Suprapubic skin (tissue), 4 donors: ENCODE results near the gene ZMYM1. TPM values are rescaled to one million over a fixed set of nuclear protein-coding genes. Genes with fewer than 3 reads are reported as not detected.
"Not testable (repeated sequence)": the region's sequence is repeated elsewhere in the genome, so short reads cannot be mapped to it uniquely, and the experiment has no call there.

Experiments used
- DNase-seq, 2 donors: peaks; one replicate each; pipeline ENCODE4 v3.0.0-alpha.2; 2019; ENCODE audit warnings: low spot score in 2 of 2
- H3K27ac ChIP-seq: fragments of 200-600 bp; sonication (generic); one replicate; pipeline ENCODE4 v1.5.1; 2019
- H3K27me3 ChIP-seq: fragments of 200-600 bp; sonication (generic); one replicate; pipeline ENCODE4 v1.5.1; 2019
- H3K36me3 ChIP-seq: fragments of 200-600 bp; sonication (generic); one replicate; pipeline ENCODE4 v1.5.1; 2019
- H3K4me1 ChIP-seq: fragments of 200-600 bp; sonication (generic); one replicate; pipeline ENCODE4 v1.5.1; 2019
- H3K4me3 ChIP-seq: fragments of 200-600 bp; sonication (generic); one replicate; pipeline ENCODE4 v1.5.1; 2019; ENCODE audit warnings: mild to moderate bottlenecking
- H3K9me3 ChIP-seq: fragments of 200-600 bp; sonication (generic); one replicate; pipeline ENCODE4 v1.5.1; 2019
- CTCF ChIP-seq, 2 donors: fragments of 200-600 bp in 1 of 2; fragments of 450-650 bp in 1 of 2; sonication (generic) in 1 of 2; IDR thresholded peaks; one replicate each; pipeline ENCODE4 v1.5.1; 2016 to 2019; ENCODE audit warnings: antibody characterized with exemption in 2 of 2, mild to moderate bottlenecking in 1 of 2, moderate library complexity in 1 of 2
- EP300 ChIP-seq: sonication (generic); formaldehyde crosslinking; IDR thresholded peaks from one replicate; pipeline ENCODE4 v1.6.1; 2017; ENCODE audit warnings: antibody characterized with exemption
- POLR2A ChIP-seq, 2 donors: fragments of 450-650 bp; IDR thresholded peaks; one replicate each; pipeline ENCODE4 v1.6.1; 2017; ENCODE audit warnings: antibody characterized with exemption in 2 of 2, mild to moderate bottlenecking in 2 of 2, moderate library complexity in 2 of 2
- POLR2AphosphoS5 ChIP-seq, 3 donors: sonication (generic); formaldehyde crosslinking; IDR thresholded peaks; one replicate each; pipeline ENCODE4 v1.6.1; 2017; ENCODE audit warnings: antibody characterized with exemption in 3 of 3
- WGBS: methylation state at CpG from one replicate; pipeline ENCODE4 v1.1.5; 2018; 5-methylcytosine and 5-hydroxymethylcytosine counted together
- total RNA-seq, 4 donors: library from RNA; depleted of rRNA; stranded (reverse); fragments of >200 nt; gene quantifications; one replicate each; pipeline ENCODE4 v1.1.0, GENCODE V29; 2016

Gene ZMYM1
- total RNA-seq, 4 donors from 2014 or later = 6.7 to 15.9 (median 12.0) TPM

- no peaks in the 10 kb centered on the region for H3K9me3 ChIP-seq
- H3K27ac ChIP-seq = no peak overlapping the region
- TF ChIP-seq CTCF (IDR thresholded peaks at IDR 0.05) (no peak), POLR2AphosphoS5 (IDR thresholded peaks at IDR 0.05) (no peak), POLR2A (IDR thresholded peaks at IDR 0.05) (no peak), EP300 (no peak)
- DNase-seq = no peak
- no peak overlapping the region for H3K4me3 ChIP-seq
- H3K27me3 ChIP-seq = no peaks in the 10 kb centered on the region
- WGBS = 56% methylated on average over 1 of the region's 1 CpG
- H3K4me1 ChIP-seq = peaks cover 8% of the 10 kb centered on the region
- H3K36me3 ChIP-seq = no peaks in the 10 kb centered on the region
These were observed 34.8 kb upstream of the ZMYM1 start for GRCh38 chr1:35044431-35044830.

GRCh38 chr1:35046730-35047129 is 32.5 kb upstream of the ZMYM1 start:
- Histone ChIP-seq H3K27ac (no peak overlapping the region), H3K27me3 (no peaks in the 10 kb centered on the region), H3K36me3 (no peaks in the 10 kb centered on the region), H3K9me3 (no peaks in the 10 kb centered on the region), H3K4me3 (no peak overlapping the region), H3K4me1 (peaks cover 8% of the 10 kb centered on the region)
- WGBS = 42% methylated on average over 5 of the region's 5 CpGs
- TF ChIP-seq CTCF (IDR thresholded peaks at IDR 0.05) (no peak), POLR2A (IDR thresholded peaks at IDR 0.05) (no peak), EP300 (no peak), POLR2AphosphoS5 (IDR thresholded peaks at IDR 0.05) (no peak)
- no peak for DNase-seq

GRCh38 chr1:35047188-35047858 is 31.9 kb upstream of the ZMYM1 start:
- H3K9me3 ChIP-seq = no peaks in the 10 kb centered on the region
- no peak overlapping the region for H3K4me3 ChIP-seq
- TF ChIP-seq EP300 (no peak), POLR2AphosphoS5 (IDR thresholded peaks at IDR 0.05) (no peak), POLR2A (IDR thresholded peaks at IDR 0.05) (no peak), CTCF (IDR thresholded peaks at IDR 0.05) (no peak)
- no peak for DNase-seq
- H3K27ac ChIP-seq = no peak overlapping the region
- 26% methylated on average over 2 of the region's 2 CpGs for WGBS
- H3K4me1 ChIP-seq = peaks cover 8% of the 10 kb centered on the region
- H3K27me3 ChIP-seq = no peaks in the 10 kb centered on the region
- no peaks in the 10 kb centered on the region for H3K36me3 ChIP-seq

- 63% methylated on average over 12 of the region's 12 CpGs for WGBS
- Histone ChIP-seq H3K36me3 (no peaks in the 10 kb centered on the region), H3K27me3 (no peaks in the 10 kb centered on the region)
These were observed 30.1 kb upstream of the ZMYM1 start for GRCh38 chr1:35049116-35049515.

GRCh38 chr1:35053433-35053832 is 25.8 kb upstream of the ZMYM1 start:
- WGBS = 98% methylated on average over 3 of the region's 3 CpGs
- DNase-seq = no peak

More at GRCh38 chr1:35049116-35049515, 30.1 kb upstream of the ZMYM1 start:
- Histone ChIP-seq H3K4me3 (no peak overlapping the region), H3K4me1 (peaks cover 8% of the 10 kb centered on the region), H3K9me3 (no peaks in the 10 kb centered on the region), H3K27ac (no peak overlapping the region)
- TF ChIP-seq POLR2AphosphoS5 (IDR thresholded peaks at IDR 0.05) (no peak), EP300 (no peak), POLR2A (IDR thresholded peaks at IDR 0.05) (no peak), CTCF (IDR thresholded peaks at IDR 0.05) (no peak)
- no peak for DNase-seq

GRCh38 chr1:35054282-35054681 is 24.9 kb upstream of the ZMYM1 start:
- 52% methylated on average over 3 of the region's 3 CpGs for WGBS
- not testable (repeated sequence) for H3K4me3 ChIP-seq, DNase-seq, H3K9me3 ChIP-seq, H3K27me3 ChIP-seq, H3K27ac ChIP-seq, H3K36me3 ChIP-seq, H3K4me1 ChIP-seq

More at GRCh38 chr1:35053433-35053832, 25.8 kb upstream of the ZMYM1 start:
- TF ChIP-seq CTCF (IDR thresholded peaks at IDR 0.05) (no peak), EP300 (no peak)
- H3K4me3 ChIP-seq = no peak overlapping the region
- H3K27me3 ChIP-seq = no peaks in the 10 kb centered on the region
- no peaks in the 10 kb centered on the region for H3K36me3 ChIP-seq
- no peak overlapping the region for H3K27ac ChIP-seq
- no peaks in the 10 kb centered on the region for H3K4me1 ChIP-seq
- H3K9me3 ChIP-seq = no peaks in the 10 kb centered on the region

GRCh38 chr1:35058321-35058720 is 20.9 kb upstream of the ZMYM1 start:
- not testable (repeated sequence) for H3K4me3 ChIP-seq, H3K27me3 ChIP-seq, H3K27ac ChIP-seq, DNase-seq, H3K4me1 ChIP-seq, H3K9me3 ChIP-seq, H3K36me3 ChIP-seq
- 73% methylated on average over 7 of the region's 7 CpGs for WGBS
